A673 (cell line): ENCODE results near the gene GRIK1.

Experiments
- CTCF ChIP-seq: fragments of 300-800, 200-600 bp; sonication (generic); conservative IDR thresholded peaks from 2 replicates; pipeline ENCODE4 v1.5.1; 2017; ENCODE audit warnings: low read depth, mild to moderate bottlenecking, antibody characterized with exemption, low read length, moderate library complexity, mixed read lengths
- EZH2 ChIP-seq: fragments of 200-600 bp; sonication (generic); IDR thresholded peaks from 2 replicates; pipeline ENCODE4 v1.6.1; 2017; ENCODE audit warnings: borderline replicate concordance, low read depth, mild to moderate bottlenecking, mixed read lengths, antibody characterized with exemption, low read length; ENCODE audit not compliant: poor library complexity, severe bottlenecking

DNA sequence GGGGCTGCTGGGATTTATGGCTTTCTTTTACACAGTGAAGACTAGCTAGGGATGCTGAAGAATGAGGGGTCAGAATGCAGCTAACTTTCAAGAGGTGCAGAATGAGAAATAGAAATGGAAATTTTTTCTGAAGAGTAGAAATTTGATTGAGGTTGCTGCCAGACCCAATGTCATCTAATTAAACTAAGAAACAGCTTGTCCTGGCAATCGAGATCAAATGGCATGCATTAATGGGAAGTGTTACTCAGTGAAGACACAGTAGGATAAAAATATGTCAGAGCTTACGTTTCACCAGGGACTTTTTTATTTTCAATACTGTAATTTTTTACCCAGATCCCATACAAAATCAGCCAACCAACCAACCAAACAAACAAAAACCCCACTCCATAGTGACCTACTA, 306.0 kb downstream of the GRIK1 start:
- TF ChIP-seq CTCF (no peak), EZH2 (no peak)
